ENCODE data around the gene GNAS-AS1. TPM values are rescaled to one million over a fixed set of nuclear protein-coding genes. Genes with fewer than 3 reads are reported as not detected.
"Not testable (repeated sequence)": the region's sequence is repeated elsewhere in the genome, so short reads cannot be mapped to it uniquely, and the experiment has no call there.

The GNAS-AS1 gene
- total RNA-seq, 4 donors from 2014 or later, result 0.42 to 1.9 (median 1.1) TPM

GRCh38 chr20:58836616-58837204 lies 14.0 kb downstream of the GNAS-AS1 start:
- DNase-seq, result no peak
- Histone ChIP-seq H3K4me1 (no peaks in the 10 kb centered on the region), H3K27ac (no peak overlapping the region), H3K36me3 (no peaks in the 10 kb centered on the region), H3K9me3 (no peaks in the 10 kb centered on the region), H3K4me3 (replicated peaks in 1 of 3) (no peak overlapping the region), H3K27me3 (no peaks in the 10 kb centered on the region)
- intact Hi-C loops (cut with DNase I), result no loop called here
- no peak for TF ChIP-seq POLR2A (IDR thresholded peaks at IDR 0.05)
- TF ChIP-seq, protein P1, sequence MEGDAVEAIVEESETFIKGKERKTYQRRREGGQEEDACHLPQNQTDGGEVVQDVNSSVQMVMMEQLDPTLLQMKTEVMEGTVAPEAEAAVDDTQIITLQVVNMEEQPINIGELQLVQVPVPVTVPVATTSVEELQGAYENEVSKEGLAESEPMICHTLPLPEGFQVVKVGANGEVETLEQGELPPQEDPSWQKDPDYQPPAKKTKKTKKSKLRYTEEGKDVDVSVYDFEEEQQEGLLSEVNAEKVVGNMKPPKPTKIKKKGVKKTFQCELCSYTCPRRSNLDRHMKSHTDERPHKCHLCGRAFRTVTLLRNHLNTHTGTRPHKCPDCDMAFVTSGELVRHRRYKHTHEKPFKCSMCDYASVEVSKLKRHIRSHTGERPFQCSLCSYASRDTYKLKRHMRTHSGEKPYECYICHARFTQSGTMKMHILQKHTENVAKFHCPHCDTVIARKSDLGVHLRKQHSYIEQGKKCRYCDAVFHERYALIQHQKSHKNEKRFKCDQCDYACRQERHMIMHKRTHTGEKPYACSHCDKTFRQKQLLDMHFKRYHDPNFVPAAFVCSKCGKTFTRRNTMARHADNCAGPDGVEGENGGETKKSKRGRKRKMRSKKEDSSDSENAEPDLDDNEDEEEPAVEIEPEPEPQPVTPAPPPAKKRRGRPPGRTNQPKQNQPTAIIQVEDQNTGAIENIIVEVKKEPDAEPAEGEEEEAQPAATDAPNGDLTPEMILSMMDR (IDR thresholded peaks at IDR 0.05), result no peak
- WGBS, 2 donors, result 85 to 87% methylated on average over 10 of the region's 10 CpGs

- intact Hi-C loops (cut with DNase I), result no loop called here
- no peak for TF ChIP-seq POLR2A (IDR thresholded peaks at IDR 0.05)
- TF ChIP-seq, protein P1 (IDR thresholded peaks at IDR 0.05), result no peak
- 86 to 89% methylated on average over 2 of the region's 2 CpGs for WGBS, 2 donors
Observed at GRCh38 chr20:58835231-58835630, 15.5 kb downstream of the GNAS-AS1 start.

DNA sequence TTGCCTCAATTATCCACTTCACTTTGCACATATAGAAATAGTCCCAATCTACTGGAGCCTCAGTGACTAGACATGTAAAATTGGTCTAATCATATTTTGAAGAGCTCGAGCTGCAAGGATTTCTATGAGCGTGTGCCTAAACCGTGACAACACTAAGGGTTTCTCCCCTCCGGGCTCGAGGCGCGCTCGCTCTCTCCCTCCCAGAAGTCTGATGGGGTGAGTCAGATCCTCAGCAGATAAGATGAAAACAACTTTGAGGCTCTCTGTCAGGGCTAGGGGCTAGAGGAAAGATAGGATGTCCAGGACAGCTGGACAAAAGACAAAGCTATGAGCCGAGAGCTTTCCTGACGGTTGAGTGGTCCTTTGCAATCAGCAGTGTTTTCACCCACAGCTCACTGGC lies 16.8 kb downstream of the GNAS-AS1 start:
- no peak for DNase-seq
- no peak overlapping the region for H3K4me3 ChIP-seq (replicated peaks in 1 of 3)
- WGBS, 2 donors, result 86 to 90% methylated on average over 10 of the region's 10 CpGs

More at GRCh38 chr20:58835231-58835630, 15.5 kb downstream of the GNAS-AS1 start:
- no peak for DNase-seq
- H3K27ac ChIP-seq, result no peak overlapping the region
- H3K4me1 ChIP-seq, result no peaks in the 10 kb centered on the region
- no peak overlapping the region for H3K4me3 ChIP-seq (replicated peaks in 1 of 3)
- no peaks in the 10 kb centered on the region for H3K27me3 ChIP-seq
- no peaks in the 10 kb centered on the region for H3K9me3 ChIP-seq
- H3K36me3 ChIP-seq, result no peaks in the 10 kb centered on the region

GRCh38 chr20:58832457-58832856 lies 18.2 kb downstream of the GNAS-AS1 start:
- Histone ChIP-seq H3K4me1 (peaks cover 0 to 9% of the 10 kb centered on the region in 2 donors), H3K27ac (no peak overlapping the region), H3K36me3 (no peaks in the 10 kb centered on the region), H3K27me3 (no peaks in the 10 kb centered on the region), H3K4me3 (replicated peaks in 1 of 3) (no peak overlapping the region), H3K9me3 (no peaks in the 10 kb centered on the region)
- TF ChIP-seq, protein P1 (IDR thresholded peaks at IDR 0.05), result no peak
- TF ChIP-seq POLR2A (IDR thresholded peaks at IDR 0.05), result no peak
- WGBS, 2 donors, result 79 to 80% methylated on average over 4 of the region's 4 CpGs
- intact Hi-C loops (cut with DNase I), result no loop called here
- DNase-seq, result no peak

More for the DNA sequence above, 16.8 kb downstream of the GNAS-AS1 start:
- no peaks in the 10 kb centered on the region for H3K36me3 ChIP-seq
- H3K27ac ChIP-seq, result no peak overlapping the region
- H3K27me3 ChIP-seq, result no peaks in the 10 kb centered on the region
- no peaks in the 10 kb centered on the region for H3K9me3 ChIP-seq
- intact Hi-C loops (cut with DNase I), result no loop called here
- H3K4me1 ChIP-seq, result peaks cover 0 to 9% of the 10 kb centered on the region in 2 donors
- TF ChIP-seq, protein P1 (IDR thresholded peaks at IDR 0.05), result no peak
- TF ChIP-seq POLR2A (IDR thresholded peaks at IDR 0.05), result no peak

GRCh38 chr20:58829531-58829941 lies 21.2 kb downstream of the GNAS-AS1 start:
- DNase-seq, result peak; percentile 74 to 87

DNA sequence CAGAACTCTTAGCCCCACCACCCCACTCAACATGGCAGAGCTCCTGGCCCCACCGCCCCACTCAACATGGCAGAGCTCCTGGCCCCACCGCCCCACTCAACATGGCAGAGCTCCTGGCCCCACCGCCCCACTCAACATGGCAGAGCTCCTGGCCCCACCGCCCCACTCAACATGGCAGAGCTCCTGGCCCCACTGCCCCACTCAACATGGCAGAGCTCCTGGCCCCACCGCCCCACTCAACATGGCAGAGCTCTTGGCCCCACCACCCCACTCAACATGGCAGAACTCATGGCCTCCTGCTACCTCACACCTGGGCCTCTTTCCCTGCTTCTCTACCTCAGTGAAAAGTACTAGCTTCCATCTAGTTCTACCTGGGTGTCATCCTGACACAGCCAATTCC lies 21.9 kb downstream of the GNAS-AS1 start:
- H3K27ac ChIP-seq, result peak overlapping the region in 2 of 3 donors; percentile 50 to 69
- 95 to 97% methylated on average over 3 to 4 of the region's 5 CpGs for WGBS, 2 donors
- intact Hi-C loops (cut with DNase I); H3K36me3 ChIP-seq; DNase-seq; H3K27me3 ChIP-seq; H3K4me3 ChIP-seq (replicated peaks in 1 of 3); H3K4me1 ChIP-seq; H3K9me3 ChIP-seq: not testable (repeated sequence)

More at GRCh38 chr20:58829531-58829941, 21.2 kb downstream of the GNAS-AS1 start:
- no peaks in the 10 kb centered on the region for H3K27me3 ChIP-seq
- H3K9me3 ChIP-seq, result no peaks in the 10 kb centered on the region
- peaks cover 0 to 9% of the 10 kb centered on the region in 2 donors for H3K4me1 ChIP-seq
- 57 to 74% methylated on average over 6 of the region's 6 CpGs for WGBS, 2 donors
- no peak for TF ChIP-seq POLR2A (IDR thresholded peaks at IDR 0.05)
- TF ChIP-seq, protein P1 (IDR thresholded peaks at IDR 0.05), result no peak
- intact Hi-C loops (cut with DNase I), result no loop called here
- no peaks in the 10 kb centered on the region for H3K36me3 ChIP-seq
- H3K4me3 ChIP-seq (replicated peaks in 1 of 3), result no peak overlapping the region
- peak overlapping the region in 2 of 3 donors; percentile 41 to 61 for H3K27ac ChIP-seq

Measured in thyroid gland (tissue), 4 donors.